ENCODE measurements around the gene POLRMT. TPM values are rescaled to one million over a fixed set of nuclear protein-coding genes. Genes with fewer than 3 reads are reported as not detected.
"Not testable (repeated sequence)": the region's sequence is repeated elsewhere in the genome, so short reads cannot be mapped to it uniquely, and the experiment has no call there.

The POLRMT gene
- total RNA-seq, 2 donors from 2014 or later: 47.0 to 57.7 TPM

DNA sequence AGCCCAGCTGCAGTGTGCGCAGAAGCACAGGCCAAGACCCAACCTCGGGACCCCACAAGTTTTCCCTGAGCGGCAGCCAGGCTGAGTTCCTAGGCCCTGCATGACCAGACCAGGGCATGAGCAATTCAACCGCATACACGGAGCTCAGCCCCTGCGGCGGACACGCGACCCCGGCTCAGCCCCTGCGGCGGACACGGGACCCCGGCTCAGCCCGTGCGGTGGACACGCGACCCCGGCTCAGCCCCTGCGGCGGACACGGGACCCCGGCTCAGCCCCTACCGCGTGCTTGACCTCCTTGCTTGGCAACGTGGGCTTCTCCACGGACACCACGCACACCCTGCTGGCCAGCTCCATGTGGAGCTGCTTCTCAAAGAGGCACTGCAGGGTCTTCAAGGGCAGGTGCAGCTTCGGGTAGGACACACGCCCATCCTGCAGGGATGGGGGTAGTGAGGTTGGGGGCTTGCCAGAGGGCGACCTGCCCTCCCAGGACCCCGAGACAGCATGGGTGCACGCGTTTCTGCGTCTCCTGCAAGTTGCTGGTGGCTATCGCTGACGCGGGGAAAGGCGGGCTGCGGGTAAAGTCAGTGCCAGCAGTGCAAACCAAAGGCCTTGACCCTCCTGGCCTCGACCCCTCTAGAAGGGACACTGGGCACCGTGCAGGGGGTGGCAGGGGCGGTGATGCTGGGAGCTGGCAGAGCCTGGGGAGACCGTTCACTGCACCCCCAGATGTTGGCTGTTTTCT lies 10.0 kb downstream of the POLRMT start:
- ATAC-seq: no peak
- no peak for DNase-seq (ENCODE audit: low spot score in 2 of 2)
- no peak overlapping the region for H3K27ac Mint-ChIP-seq
- no peaks in the 10 kb centered on the region for H3K9me3 Mint-ChIP-seq
- H3K36me3 Mint-ChIP-seq: peaks cover 0 to 9% of the 10 kb centered on the region in 2 donors

DNA sequence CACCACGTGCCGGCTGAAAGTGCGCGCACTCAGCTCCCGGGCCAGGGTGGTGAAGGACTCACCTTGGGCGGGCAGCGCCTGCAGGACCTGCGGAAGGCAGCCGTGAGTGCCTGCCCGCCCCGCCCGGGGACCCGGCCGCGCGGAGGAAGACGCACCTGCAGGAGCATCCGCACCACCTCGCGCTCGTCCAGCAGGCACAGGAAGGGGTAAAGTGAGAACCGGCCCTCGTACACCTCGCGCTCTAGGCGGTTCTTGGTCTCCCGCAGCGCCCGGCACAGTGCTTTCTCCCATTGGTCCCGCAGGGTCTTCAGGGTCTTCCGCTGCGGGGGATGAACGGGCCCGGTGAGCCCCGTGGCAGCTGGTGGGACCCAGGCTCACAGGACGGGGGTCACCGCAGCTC lies 10.7 kb downstream of the POLRMT start:
- Mint-ChIP-seq H3K9me3 (no peaks in the 10 kb centered on the region), H3K36me3 (peaks cover 0 to 9% of the 10 kb centered on the region in 2 donors), H3K27ac (no peak overlapping the region)
- ATAC-seq: no peak
- DNase-seq (ENCODE audit: low spot score in 2 of 2): no peak

DNA sequence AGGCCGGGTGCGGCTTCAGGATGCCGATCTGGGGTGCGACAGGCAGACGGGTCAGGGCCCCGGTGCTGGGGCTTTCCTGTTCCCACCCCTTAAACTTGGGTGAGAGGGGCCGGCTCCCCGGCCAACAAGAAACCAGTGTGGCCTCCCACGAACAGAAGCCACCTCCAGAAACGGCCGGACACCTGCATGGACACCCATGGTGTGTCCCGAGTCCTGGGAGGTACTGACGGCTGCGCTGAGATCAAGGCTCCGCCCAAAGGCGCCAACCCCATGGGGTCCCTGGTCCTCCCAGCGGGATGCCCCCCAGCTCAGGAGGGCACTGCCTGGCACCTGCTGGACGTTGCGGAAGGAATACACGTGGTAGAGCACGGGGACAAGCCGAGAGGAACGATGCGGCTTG lies 11.5 kb downstream of the POLRMT start:
- Mint-ChIP-seq H3K36me3 (peaks cover 0 to 9% of the 10 kb centered on the region in 2 donors), H3K9me3 (no peaks in the 10 kb centered on the region), H3K27ac (no peak overlapping the region)
- ATAC-seq (no peak), DNase-seq (ENCODE audit: low spot score in 2 of 2) (no peak)

DNA sequence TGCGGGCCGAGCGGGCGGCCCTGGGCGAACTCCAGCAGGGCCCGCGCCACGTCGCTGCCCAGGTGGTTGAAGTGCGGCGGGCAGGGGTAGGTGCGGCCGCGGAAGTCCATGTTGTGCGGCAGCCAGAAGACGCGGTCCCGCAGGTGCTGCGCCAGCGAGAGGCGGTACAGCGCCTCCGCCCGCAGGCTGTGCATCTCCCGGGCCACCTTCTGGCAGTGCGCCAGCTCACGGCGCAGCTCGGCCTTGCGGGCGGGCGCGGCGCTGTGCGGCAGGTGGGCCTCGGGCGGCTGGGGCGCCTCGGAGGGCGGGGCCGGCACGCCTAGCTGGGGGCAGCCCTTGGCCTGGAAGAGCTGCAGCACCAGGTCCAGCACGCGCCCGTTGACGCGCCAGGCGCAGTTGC lies 12.1 kb downstream of the POLRMT start:
- H3K9me3 Mint-ChIP-seq; H3K36me3 Mint-ChIP-seq; H3K27ac Mint-ChIP-seq; ATAC-seq; DNase-seq (ENCODE audit: low spot score in 2 of 2): not testable (repeated sequence)

DNA sequence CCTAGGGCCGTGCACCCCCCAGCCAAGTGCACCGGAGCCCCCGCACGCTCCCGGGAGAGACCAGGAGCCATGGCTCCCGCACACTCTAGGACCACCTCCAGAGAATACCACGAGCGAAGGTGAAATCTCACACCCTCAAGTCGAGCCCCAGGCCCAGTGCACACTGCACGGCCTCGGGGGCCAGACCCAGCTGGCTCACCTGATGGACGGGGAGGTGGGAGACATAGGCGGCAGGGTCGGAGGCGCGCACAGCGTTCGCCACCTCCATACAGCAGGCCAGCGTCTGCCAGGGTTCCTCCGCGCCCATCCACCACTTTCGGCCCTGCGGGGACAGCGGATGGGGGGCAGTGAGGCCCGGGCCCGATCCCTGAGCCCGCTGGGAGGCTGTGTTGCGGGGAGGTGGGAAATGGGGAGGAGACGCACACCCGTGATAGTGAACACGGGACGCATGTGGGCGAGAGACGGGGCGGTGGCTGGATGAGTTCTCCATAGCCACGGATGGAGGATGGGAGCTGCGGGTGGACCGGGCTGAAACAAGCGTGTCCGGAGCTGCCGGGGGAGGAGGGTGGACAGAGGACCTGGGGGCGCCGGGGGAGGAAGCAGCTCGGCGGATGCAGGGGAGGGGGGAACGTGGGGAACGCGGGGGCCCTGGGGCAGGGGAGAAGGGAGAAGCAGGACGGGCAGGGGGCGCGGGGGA lies 13.0 kb downstream of the POLRMT start:
- ATAC-seq: no peak
- H3K27ac Mint-ChIP-seq: no peak overlapping the region
- no peak for DNase-seq (ENCODE audit: low spot score in 2 of 2)
- peaks cover 0 to 9% of the 10 kb centered on the region in 2 donors for H3K36me3 Mint-ChIP-seq
- H3K9me3 Mint-ChIP-seq: no peaks in the 10 kb centered on the region

DNA sequence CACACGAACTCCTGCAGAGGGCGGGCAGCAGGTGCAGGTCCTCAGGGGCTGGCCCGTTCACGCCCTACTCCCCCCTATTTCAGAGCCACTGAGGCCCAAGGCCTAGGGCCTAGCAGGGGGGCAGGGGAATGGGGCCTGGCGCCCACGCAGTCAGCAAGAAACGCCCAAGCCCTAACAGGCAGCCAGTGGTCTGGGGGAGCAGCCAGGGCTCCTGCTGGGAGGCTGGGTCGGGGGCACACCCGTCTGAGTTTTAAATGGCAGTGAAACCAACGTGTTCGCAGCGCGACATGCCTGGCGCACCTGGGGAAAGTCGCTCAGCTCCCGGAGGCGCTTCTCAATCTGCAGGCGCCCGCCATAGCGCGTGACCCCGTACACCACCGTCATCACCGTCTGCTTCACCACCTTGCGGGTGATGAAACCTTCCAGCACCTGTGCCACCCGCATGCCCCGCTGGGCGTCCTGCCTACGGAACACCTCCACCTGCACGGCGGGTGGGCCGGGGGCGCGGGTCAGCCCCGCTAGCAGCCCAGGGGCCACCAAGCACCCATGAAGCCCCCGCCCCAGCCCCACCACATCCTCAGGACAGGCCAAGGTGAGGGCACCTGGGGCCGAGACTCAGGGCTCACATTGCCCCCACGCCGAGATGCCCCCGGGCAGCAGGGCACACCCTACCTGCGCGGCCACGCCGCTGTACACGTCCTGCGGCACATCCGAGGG lies 13.9 kb downstream of the POLRMT start:
- Mint-ChIP-seq H3K36me3 (peaks cover 3 to 8% of the 10 kb centered on the region in 2 donors), H3K27ac (no peak overlapping the region), H3K9me3 (no peaks in the 10 kb centered on the region)
- ATAC-seq: no peak
- no peak for DNase-seq (ENCODE audit: low spot score in 2 of 2)

DNA sequence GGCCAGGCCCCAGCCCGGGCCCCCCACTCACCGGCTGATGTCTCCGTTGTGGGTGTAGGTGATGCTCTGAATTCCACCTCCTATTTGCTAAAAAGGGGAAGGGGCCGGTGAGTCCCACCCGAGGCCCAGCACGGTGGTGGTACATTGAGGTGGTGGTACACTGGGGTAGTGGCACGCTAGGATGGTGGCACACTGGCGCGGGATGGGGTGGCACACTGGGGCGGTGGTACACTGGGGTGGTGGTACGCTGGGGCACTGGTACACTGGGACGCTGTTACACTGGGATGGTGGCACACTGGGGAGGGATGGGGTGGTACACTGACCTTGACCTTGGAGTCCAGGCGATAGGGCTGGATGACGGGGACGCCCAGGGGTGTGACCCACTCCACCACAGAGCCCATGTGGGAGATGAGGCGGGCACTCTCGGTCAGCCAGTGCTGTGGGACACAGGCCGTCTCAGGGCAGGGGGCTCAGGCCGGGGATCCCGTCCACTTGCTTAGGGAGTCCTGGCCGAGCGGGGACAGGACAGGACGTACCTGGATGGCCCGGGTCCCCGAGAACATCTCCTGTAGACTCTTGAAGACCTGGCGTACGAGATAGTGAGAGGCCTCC lies 14.6 kb downstream of the POLRMT start:
- no peaks in the 10 kb centered on the region for H3K9me3 Mint-ChIP-seq
- ATAC-seq (no peak), DNase-seq (ENCODE audit: low spot score in 2 of 2) (no peak)
- H3K27ac Mint-ChIP-seq: no peak overlapping the region
- peaks cover 6 to 8% of the 10 kb centered on the region in 2 donors for H3K36me3 Mint-ChIP-seq

DNA sequence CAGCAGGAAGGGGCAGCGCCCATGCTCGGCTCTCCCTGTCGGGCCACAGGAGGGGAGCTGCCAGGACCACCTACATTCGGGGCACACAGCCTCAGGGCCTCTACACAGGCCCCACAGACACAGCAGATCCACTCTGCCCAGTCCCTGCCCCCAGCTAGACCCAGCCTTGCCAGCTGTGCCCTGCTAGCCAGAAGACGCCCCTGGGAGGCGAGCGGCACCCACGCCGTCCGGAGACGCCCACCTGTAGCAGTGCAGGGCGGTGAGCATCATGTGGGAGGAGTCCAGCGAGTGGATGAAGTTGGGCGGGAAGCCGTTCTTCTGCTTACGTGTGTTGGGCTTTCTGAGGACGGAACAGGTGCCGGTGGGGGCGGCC lies 15.1 kb downstream of the POLRMT start:
- Mint-ChIP-seq H3K9me3 (no peaks in the 10 kb centered on the region), H3K36me3 (peaks cover 6 to 8% of the 10 kb centered on the region in 2 donors), H3K27ac (no peak overlapping the region)
- ATAC-seq (no peak), DNase-seq (ENCODE audit: low spot score in 2 of 2) (no peak)

DNA sequence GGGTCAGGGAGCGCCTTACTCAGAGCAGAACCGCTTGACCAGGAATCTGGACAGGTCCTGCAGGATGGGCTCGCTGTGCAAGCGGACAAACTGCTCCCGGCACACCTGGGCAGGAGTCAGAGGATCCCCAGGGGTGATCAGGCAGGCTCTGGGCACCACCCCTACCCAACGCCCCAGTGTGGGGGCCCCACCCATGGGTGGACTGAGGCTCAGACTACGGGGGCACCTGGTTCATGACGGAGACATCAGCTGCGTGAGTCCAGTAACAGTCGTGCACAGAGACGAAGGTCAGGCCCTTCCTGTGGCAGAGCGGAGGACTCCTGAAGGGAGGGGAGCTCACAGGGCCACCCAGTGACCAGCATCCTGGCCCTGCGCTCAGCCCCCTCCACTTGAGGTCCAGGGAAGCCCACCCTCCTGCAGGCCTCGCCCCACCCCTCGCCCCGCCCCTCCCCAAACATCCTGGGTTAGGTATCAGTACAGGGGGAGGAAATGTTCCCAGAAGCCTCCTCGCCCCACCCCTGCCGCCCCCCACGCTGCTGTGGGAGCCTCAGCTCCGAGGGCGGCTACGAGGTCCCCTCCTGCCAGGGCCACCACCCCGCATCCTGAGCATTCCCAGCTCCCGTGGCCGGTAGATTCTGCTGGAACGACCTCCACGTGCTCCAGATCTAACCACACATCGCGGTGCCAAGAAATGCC lies 15.6 kb downstream of the POLRMT start:
- no peak for ATAC-seq
- no peak for DNase-seq (ENCODE audit: low spot score in 2 of 2)
- Mint-ChIP-seq H3K36me3 (peaks cover 6 to 8% of the 10 kb centered on the region in 2 donors), H3K9me3 (no peaks in the 10 kb centered on the region), H3K27ac (no peak overlapping the region)

DNA sequence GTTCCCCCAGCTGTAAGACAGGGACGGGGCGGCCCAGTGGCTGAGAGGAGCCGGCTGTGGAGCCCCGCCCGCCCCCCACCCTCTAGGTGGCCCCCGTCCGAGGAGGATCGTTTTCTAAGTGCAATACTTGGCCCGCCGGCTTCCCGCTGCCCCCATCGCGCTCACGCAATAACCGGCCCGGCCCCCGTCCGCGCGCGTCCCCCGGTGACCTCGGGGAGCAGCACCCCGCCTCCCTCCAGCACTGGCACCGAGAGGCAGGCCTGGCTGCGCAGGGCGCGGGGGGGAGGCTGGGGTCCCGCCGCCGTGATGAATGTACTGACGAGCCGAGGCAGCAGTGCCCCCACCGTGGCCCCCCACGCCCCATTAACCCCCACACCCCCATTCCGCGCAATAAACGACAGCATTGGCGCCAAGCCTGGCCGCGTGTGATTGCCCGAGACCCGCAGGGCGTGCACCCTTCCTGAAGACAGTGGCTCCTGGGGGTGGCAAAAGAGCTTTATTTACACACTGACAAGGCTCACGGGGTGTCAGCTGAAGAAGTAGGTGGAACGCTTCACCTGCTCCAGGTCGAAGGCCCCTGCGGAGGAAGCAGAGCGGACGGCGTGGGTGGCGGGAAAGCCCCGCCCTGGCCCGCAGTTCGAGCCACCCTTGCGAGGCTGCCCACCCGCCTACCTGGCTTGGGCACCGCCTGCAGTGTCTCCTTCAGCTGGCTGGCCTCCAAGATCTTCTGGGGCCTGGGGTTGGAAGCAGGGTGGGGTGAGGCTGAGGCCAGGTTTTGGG lies 16.4 kb downstream of the POLRMT start:
- ATAC-seq: no peak
- peaks cover 6 to 8% of the 10 kb centered on the region in 2 donors for H3K36me3 Mint-ChIP-seq

DNA sequence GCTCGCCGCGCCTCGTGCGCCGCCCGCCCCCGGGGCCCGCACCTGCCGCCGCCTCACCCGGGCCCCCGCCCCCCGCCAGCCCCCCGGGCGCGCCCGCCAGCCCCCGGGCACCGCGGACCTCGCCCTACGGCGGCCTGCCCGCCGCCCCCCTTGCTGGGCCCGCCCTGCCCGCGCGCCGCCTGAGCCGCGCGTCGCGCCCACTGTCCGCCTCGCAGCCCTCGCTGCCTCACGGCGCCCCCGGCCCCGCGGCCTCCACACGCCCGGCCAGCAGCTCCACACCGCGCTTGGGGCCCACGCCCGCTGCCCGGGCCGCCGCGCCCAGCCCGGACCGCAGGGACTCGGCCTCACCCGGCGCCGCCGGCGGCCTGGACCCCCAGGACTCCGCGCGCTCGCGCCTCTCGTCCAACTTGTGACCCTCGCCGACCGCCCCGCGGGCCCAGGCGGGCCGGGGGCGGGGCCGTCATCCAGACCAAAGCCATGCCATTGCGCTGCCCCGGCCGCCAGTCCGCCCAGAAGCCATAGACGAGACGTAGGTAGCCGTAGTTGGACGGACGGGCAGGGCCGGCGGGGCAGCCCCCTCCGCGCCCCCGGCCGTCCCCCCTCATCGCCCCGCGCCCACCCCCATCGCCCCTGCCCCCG lies 17.2 kb downstream of the POLRMT start:
- no peaks in the 10 kb centered on the region for H3K9me3 Mint-ChIP-seq
- DNase-seq (ENCODE audit: low spot score in 2 of 2): no peak
- peaks cover 6 to 8% of the 10 kb centered on the region in 2 donors for H3K36me3 Mint-ChIP-seq
- ATAC-seq: no peak
- no peak overlapping the region for H3K27ac Mint-ChIP-seq

More for the DNA sequence above, 16.4 kb downstream of the POLRMT start:
- H3K9me3 Mint-ChIP-seq: no peaks in the 10 kb centered on the region
- no peak overlapping the region for H3K27ac Mint-ChIP-seq
- DNase-seq (ENCODE audit: low spot score in 2 of 2): no peak

DNA sequence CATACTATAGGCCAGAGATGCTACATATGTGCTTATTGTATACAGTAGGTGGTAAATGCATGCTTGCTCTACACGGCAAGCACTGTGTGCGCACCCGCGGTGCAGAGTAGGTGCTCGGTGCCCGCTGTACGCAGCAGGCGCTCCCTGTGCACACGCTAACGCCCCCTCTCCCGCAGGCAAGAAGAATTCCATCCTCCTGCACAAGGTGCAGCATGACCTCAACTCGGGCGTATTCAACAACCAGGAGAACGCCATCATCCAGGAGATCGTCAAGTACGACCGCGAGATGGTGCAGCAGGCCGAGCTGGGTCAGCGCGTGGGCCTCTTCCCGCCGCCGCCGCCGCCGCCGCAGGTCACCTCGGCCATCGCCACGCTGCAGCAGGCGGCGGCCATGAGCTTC lies 17.7 kb downstream of the POLRMT start:
- H3K27ac Mint-ChIP-seq: no peak overlapping the region
- ATAC-seq (no peak), DNase-seq (ENCODE audit: low spot score in 2 of 2) (no peak)
- H3K9me3 Mint-ChIP-seq: no peaks in the 10 kb centered on the region
- peaks cover 6 to 8% of the 10 kb centered on the region in 2 donors for H3K36me3 Mint-ChIP-seq

DNA sequence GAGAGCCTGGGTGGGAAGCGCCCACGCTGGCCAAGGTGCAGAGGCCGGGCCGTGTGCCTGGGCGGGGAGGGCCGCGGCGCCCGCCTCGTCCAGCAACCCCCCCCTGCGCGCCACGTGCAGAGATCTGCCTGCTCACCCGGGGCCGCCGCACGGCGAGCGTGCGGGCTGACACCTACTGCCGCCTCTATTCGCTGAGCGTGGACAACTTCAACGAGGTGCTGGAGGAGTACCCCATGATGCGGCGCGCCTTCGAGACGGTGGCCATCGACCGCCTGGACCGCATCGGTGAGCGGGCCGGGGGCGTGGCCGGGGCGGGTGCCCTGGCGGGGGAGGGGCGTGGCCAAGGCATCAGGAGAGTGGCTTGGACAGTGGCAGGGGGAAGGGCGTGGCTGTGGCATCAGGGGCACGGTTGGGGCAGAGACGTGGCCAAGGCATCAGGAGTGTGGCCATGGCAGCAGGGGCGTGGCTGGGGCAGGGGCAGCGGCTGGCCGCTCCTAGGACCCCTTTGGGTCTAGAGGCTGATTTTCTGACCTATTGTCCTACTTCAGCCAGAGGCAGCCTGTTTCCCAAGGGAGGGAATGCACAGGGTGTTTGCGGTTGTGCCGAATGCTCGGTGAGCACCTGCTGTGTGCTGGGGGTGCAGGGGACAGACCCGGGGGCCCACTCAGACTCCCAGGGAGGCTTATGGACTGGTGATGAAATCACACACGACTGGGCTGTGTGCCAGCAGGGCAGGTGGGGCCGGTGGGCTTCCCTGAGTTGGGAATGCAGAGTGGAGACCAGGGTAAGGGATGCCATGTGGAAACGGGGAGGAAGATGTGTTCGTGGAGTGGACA lies 19.4 kb downstream of the POLRMT start:
- peak overlapping the region in 1 of 2 donors; percentile 26 for H3K27ac Mint-ChIP-seq
- DNase-seq (ENCODE audit: low spot score in 2 of 2): no peak
- ATAC-seq: no peak
- no peaks in the 10 kb centered on the region for H3K9me3 Mint-ChIP-seq
- peaks cover 6 to 7% of the 10 kb centered on the region in 2 donors for H3K36me3 Mint-ChIP-seq

DNA sequence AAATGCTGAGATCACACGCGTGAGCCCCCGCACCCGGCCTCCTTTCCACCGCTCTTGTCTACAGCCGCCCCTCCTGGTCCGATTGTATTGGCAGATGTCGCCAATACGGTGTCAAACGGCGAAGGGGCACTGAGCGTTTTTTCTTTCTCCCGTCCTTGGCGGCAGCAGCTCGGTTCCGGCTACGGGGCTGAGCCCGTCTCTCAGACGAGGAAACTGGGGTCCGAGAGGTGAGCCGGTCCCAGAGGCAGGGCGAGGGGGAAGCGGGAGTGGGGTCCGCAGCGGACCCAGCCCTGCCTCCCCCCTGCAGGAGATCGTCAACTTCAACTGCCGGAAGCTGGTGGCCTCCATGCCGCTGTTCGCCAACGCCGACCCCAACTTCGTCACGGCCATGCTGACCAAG lies 20.4 kb downstream of the POLRMT start:
- Mint-ChIP-seq H3K36me3 (peaks cover 4 to 6% of the 10 kb centered on the region in 2 donors), H3K9me3 (no peaks in the 10 kb centered on the region), H3K27ac (no peak overlapping the region)
- ATAC-seq: no peak
- DNase-seq (ENCODE audit: low spot score in 2 of 2): no peak

DNA sequence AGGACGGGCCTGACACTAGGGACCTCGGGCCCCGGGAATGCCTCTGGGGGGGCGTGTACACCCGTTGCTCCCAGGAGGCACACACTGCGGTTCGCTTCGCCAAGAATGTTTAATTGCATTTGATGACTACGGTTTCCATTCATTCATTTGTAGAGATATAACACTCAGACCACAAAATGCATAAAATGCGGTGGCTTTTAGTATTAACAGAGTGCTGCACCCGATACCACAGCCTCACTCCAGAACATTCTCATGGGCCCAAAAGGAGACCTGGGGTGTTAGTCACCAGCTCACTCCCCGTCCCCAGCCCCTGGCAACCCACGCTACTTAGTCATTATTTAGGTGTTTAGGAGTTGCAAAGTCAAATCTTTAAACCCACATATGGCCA lies 21.9 kb downstream of the POLRMT start:
- Mint-ChIP-seq H3K36me3 (peaks cover 4 to 6% of the 10 kb centered on the region in 2 donors), H3K9me3 (no peaks in the 10 kb centered on the region), H3K27ac (peak overlapping the region; percentile 36 to 85)
- DNase-seq (ENCODE audit: low spot score in 2 of 2) (peak; percentile 64 to 80), ATAC-seq (peak; percentile 83 to 88)
